GM21447 (cell line): ENCODE results near the gene CIAO3.
"Not testable (repeated sequence)": the region's sequence is repeated elsewhere in the genome, so short reads cannot be mapped to it uniquely, and the experiment has no call there.

Experiments
- ATAC-seq: cut with Tn5 transposase; IDR thresholded peaks from one replicate; pipeline ENCODE4 v1.9.1; 2021; ENCODE audit not compliant: unreplicated experiment

Gene CIAO3

DNA sequence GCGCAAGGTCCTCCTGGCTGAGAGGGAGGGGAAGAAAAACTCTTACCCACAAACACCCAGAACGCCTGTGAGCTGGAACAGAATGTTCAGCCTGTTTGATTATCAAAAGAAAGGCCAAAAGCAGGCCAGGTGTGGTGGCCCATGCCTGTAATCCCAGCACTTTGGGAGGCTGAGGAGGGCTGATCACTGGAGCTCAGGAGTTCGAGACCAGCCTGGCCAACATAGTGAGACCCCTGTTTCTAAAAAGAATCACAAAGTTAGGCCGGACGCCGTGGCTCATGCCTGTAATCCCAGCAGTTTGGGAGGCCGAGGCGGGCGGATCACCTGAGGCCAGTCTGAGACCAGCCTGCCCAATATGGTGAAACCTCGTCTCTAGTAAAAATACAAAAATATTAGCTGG is 35.5 kb upstream of the CIAO3 start:
- not testable (repeated sequence) for ATAC-seq

DNA sequence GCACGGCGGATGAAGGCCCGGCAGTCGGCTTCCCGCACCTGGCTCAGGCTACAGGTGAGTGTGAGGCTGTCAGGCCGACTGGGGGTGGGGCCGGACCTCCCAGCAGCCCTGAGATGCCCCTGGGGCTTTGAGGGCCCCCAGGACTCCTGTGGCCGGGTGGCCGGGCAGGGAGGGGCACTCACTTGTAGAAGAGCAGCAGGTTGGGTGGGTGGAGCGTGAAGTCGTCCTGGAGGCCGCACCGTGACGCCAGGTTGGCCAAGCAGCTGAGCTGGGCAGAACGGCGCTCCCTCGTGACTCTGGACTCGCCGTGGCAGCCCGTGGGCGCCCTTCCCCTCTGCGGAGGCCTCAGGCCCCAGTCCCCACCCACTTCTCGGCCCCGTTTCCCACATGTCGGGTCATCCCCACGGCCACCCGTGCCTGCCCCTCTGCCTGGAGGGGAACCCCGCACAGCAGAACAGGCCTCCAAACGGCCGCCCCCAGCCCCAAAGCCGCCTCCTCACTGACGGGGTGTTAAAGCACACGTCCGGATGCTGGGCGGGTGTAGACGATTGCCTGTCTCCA is 34.5 kb upstream of the CIAO3 start:
- ATAC-seq: no peak

DNA sequence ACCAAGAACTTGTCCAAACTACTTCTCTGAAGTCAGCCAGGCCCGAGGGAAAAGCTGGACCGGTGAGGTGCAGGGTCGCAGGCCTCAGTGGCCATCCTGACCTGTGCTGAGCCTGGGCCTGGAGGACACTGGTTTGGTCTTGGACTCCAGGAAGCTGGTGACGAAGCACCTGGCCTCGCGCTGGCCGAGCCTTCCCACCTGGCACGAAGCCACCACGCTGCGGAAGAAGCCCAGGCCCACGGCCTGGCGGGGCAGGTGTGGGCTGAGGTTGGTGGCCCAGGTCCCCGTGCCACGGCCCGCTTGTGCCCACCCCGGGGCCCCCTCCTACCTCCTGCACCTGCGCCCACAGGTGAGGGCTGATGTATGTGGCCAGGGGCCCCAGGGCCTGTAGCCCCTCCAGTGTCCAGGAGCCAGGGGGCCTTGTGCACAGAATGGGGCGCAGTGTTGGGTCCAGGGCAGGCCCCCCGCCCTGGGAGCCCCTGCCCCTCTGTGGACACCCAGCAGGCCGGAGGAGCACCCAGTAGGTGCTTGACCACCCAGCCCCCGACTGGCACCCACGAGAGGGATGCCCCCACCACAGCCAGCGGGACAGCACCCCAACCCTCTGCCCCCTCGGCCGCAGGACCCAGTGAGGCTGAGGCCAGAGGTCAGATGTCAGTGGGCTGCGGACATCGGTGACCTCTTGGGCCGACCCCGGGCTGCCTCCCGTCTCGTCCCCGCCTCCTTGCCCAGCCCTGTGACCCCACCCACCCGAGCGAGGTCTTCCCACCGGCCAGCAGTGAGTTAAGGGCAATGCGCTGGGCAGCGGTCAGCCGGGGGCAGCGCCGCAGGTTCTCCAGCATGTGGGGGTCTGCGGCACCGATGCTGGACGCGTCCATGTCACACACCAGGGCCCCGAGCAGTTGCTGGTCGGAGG is 33.5 kb upstream of the CIAO3 start:
- ATAC-seq: no peak

DNA sequence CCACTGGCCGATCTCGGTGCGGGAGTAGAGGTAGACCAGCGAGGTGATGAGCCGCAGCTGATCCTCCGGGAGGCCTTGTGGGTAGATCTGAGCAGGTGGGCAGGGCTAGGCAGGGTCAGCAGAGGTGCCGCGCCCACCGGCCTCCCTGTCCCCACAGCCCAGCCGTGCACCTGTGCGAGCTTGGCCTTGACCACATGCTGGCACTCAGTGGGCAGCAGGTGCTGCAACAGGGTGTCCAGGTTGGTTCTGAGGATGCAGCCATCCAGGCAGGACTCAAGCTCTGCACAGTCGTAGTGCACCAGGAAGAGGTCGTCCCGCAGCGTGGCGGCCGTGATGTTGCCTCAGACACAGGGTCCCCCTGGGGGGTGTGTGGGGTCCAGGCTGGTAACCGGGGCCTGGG is 32.2 kb upstream of the CIAO3 start:
- ATAC-seq: no peak

DNA sequence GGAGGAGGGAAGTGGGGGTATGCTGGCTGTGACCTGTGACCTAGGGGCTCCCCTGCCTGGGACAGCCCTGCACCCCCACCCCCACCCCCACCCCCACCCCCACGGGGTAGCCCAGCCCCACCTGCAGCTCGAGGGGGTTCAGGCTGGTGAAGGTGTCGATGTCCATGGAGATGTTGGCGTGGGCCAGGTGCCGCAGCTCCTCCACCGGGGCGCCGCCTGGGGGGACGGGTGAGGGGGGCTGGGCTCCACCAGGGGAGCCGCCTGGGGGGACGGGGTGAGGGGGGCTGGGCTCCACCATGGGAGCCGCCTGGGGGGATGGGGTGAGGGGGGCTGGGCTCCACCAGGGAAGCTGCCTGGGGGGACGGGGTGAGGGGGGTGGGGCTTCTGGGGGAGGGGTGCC is 29.6 kb upstream of the CIAO3 start:
- no peak for ATAC-seq

DNA sequence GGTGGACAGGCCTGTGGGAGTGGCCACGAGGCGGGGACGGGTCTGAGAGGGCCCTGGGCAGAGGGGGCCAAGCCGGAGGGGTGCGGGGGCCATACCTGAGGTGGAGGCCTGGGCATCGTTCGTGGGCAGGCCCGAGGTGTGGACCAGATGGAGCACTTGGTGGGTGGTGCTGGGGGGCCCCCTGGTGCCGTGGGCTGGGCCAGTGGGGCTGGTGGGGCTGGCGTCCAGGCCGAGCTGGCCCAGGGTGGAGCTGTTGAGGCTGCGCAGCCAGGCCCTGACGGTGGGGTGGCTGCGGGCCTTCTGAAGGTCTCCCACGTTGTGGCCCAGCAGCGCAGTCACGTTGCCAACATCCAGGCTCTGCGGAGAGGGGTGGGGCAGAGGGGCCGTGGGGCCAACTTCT is 29.1 kb upstream of the CIAO3 start:
- ATAC-seq: no peak

DNA sequence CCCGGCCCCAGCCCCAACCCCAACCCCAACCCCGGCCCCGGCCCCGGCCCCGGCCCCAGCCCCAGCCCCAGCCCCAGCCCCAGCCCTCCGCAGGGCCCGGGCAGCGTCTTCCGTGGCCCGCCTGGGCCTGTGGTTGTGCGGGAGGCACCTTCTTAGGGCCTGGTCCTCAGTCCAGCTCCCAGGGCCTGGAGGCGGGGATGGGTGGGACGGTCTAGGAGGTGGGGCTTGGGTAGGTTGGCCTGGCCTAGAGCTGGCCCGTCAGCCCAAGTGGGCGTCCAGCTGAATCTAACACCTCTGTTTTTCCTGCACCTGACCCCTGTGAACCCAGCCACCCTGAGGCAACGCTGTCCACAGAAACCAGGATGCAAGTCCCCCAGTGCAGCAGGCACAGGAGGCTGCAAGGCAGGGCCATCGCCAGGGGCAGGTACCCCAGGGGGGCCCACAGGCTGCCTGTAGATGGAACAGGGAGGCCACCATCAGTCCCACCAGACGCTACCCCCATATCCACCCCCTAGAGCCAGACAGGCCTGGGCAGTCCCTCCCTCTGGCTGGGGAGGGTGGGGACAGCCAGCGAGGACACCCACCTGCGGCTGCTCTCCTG is 28.5 kb upstream of the CIAO3 start:
- no peak for ATAC-seq

DNA sequence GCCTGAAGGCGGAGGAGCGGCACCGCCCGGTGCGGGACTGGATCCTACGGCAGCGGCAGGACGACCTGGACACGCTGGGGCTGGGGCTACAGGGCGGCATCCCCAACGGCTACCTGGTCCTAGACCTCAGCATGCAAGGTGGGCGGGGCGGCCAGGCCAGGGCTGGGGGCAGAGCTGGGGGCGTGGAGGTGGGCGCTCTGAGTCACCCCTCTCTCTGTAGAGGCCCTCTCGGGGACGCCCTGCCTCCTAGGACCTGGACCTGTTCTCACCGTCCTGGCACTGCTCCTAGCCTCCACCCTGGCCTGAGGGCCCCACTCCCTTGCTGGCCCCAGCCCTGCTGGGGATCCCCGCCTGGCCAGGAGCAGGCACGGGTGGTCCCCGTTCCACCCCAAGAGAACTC is 27.6 kb upstream of the CIAO3 start:
- no peak for ATAC-seq

DNA sequence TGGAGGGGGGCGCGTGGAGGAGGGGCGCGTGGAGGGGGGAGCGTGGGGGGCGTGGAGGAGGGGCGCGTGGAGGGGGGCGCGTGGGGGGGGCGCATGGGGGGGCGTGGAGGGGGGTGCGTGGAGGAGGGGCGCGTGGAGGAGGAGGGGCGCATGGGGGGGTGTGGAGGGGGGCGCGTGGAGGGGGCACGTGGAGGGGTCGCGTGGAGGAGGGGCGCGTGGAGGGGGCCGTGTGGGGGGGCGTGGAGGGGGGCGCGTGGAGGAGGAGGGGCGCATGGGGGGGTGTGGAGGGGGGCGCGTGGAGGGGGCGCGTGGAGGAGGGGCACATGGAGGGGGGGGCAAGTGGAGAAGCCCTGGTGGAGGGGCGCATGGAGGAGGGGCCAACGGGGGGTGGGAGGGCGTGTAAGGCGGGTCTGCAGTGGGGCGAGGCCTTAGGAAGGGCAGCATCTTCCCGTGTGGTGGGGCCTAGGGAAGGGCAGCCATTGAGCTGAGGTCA is 27.0 kb upstream of the CIAO3 start:
- ATAC-seq: no peak

DNA sequence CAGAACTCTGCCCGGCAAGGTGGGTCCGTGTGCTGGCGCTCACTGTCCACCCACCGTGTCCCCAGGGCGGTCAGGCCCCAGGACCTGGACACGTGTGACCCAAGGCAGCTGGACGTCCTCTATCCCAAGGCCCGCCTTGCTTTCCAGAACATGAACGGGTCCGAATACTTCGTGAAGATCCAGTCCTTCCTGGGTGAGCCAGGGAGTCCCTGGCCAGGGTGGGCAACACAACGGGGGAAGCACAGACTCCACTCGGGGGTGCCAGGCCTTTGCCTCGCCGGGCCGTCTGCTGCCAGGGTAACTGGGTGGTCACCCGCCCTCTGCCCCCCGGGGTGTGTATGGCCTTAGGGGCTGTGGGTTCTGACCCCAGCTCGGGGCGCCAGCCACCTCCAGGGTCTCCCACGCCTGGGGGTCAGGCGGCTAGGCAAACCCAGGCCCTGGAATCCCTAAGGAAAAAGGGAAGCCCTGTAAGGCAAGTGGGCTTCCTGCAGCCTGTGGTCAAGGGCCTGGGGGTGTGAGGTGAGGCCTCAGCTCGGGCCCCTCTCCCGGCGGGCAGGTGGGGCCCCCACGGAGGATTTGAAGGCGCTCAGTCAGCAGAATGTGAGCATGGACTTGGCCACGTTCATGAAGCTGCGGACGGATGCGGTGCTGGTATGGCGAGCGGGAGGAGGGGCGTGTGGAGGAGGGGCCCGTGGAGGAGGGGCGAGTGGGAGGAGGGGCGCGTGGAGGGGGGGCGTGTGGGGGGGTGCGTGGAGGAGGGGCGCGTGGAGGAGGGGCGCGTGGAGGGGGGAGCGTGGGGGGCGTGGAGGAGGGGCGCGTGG is 26.2 kb upstream of the CIAO3 start:
- ATAC-seq: no peak

DNA sequence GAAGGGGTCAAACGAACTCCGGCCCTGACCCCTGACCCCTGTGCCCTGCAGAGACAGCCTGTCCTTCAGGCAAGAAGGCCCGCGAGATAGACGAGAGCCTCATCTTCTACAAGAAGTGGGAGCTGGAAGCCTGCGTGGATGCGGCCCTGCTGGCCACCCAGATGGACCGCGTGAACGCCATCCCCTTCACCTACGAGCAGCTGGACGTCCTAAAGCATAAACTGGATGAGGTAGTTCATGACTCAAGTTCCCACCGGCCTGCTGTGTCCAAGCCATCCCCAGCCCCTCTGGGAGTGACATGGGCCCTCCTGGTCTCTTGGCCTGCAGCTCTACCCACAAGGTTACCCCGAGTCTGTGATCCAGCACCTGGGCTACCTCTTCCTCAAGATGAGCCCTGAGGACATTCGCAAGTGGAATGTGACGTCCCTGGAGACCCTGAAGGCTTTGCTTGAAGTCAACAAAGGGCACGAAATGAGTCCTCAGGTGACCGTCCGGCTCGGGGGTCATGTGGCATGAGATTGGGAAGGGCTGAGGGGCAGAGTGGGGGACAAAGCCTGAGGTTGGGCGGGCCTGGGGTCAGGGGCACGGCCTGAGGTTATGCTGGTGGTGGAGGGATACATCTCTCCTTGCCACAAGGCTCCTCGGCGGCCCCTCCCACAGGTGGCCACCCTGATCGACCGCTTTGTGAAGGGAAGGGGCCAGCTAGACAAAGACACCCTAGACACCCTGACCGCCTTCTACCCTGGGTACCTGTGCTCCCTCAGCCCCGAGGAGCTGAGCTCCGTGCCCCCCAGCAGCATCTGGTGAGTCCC is 25.4 kb upstream of the CIAO3 start:
- ATAC-seq: no peak

DNA sequence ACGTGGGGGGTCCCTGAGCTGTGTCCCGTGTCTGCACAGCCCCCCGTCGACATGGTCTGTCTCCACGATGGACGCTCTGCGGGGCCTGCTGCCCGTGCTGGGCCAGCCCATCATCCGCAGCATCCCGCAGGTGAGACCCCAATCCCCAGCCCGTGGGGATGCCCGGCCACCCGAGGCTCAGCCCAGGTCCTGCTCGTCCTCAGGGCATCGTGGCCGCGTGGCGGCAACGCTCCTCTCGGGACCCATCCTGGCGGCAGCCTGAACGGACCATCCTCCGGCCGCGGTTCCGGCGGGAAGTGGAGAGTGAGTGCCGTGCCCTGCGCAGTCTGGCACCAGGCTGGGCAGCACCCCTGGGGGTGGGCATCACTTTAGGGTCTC is 24.7 kb upstream of the CIAO3 start:
- no peak for ATAC-seq

DNA sequence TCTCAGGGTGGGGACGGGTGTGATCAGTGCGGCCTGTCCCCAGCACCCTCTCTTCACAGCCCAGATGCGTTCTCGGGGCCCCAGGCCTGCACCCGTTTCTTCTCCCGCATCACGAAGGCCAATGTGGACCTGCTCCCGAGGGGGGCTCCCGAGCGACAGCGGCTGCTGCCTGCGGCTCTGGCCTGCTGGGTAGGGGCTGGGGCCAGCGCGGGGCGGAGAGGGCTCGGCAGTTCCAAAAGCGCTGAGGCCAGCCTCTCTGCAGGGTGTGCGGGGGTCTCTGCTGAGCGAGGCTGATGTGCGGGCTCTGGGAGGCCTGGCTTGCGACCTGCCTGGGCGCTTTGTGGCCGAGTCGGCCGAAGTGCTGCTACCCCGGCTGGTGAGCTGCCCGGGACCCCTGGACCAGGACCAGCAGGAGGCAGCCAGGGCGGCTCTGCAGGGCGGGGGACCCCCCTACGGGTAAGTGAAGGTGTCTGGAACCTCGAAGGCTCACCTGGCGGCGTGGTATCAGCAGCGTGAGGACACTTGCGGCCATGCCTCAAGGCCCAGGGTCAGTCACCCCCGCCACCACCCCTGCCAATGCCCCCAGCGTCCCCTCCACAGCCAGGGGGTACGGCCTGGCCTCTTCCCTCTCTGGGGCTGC is 24.2 kb upstream of the CIAO3 start:
- no peak for ATAC-seq

DNA sequence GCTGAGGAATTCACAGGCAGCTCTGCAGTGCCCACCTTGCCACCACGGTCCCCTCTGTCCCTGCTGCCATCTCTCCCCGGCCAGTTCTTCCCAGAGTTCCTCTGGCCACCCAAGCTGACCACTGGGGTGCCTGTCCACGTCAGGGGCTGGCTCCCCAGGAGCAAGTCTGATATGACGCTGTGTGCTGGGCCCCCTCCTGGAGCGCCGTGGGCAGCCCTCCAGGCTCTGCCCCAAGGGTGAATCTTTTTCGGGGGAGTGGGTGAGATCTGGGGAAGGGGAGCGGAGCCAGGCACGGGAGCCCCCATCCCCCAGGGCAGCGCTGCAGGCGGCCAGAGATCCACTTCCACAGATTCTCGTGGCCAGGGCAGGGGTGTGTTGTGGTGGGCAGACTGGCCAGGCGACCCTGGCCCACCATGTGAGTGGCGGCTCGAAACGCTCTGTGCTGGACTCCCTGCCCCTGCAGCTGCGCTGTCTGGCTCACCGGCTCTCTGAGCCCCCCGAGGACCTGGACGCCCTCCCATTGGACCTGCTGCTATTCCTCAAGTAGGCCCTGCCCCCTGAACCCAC is 23.5 kb upstream of the CIAO3 start:
- no peak for ATAC-seq

DNA sequence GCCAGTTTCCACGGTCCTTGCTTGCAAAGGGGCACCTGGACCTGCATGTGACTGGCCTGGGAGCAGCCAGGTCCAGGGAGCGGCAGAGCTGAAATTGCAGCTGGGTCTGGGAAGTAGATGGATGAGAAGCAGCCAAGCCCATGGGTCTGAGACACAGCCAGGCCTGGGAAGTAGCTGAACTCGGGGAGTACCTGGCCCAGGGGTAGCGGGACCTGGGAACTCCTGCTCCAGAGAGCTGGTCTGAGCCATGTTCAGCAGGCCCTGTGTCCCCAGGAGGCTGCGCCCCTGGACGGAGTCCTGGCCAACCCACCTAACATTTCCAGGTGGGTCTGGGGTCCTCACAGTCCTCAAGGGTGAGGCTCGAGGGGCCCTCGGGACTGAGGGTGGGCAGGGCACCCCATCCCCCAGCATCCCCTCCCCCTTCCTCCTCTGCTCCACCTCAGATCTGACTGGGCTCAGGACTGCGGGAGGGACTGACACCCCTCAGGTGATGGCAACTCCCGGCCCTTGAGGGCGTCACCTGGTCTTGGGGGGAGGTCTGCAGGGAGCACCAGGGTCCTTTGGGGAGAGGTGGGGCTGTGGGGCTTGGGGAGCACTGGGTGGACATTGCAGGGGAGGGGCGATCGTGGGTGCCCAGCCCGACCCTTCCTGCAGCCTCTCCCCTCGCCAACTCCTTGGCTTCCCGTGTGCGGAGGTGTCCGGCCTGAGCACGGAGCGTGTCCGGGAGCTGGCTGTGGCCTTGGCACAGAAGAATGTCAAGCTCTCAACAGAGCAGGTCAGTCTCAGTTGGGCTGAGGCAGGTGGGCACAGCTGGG is 22.8 kb upstream of the CIAO3 start:
- ATAC-seq: no peak

DNA sequence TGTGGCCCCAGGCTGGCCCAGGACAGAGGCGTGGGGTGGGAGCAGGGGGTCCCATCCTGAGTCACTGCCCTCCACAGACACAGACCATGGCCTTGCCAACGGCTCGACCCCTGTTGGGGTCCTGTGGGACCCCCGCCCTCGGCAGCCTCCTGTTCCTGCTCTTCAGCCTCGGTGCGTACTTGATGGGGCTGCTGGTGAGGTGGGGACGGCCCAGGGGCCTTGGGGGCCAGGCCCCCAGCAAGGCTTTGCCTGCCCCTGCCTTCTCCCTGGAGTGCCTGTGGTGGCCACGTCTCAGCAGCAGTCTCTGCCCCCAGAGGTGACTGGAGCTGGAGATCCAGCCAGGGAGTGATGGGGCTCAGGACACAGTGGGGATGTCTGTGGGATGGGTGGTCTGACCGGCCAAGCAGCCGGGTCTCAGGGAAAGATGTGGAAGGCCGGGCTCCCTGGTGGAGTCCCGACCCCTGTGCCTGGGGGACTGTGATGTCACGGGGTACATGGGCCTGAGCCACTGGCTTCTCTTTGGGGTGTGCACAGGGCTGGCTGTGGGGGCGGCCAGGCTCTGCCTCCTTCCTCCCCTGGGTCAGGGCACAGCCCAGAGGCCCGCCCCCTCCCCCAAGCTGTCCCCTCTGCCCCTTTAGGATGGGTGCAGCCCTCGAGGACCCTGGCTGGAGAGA is 21.9 kb upstream of the CIAO3 start:
- ATAC-seq: no peak

DNA sequence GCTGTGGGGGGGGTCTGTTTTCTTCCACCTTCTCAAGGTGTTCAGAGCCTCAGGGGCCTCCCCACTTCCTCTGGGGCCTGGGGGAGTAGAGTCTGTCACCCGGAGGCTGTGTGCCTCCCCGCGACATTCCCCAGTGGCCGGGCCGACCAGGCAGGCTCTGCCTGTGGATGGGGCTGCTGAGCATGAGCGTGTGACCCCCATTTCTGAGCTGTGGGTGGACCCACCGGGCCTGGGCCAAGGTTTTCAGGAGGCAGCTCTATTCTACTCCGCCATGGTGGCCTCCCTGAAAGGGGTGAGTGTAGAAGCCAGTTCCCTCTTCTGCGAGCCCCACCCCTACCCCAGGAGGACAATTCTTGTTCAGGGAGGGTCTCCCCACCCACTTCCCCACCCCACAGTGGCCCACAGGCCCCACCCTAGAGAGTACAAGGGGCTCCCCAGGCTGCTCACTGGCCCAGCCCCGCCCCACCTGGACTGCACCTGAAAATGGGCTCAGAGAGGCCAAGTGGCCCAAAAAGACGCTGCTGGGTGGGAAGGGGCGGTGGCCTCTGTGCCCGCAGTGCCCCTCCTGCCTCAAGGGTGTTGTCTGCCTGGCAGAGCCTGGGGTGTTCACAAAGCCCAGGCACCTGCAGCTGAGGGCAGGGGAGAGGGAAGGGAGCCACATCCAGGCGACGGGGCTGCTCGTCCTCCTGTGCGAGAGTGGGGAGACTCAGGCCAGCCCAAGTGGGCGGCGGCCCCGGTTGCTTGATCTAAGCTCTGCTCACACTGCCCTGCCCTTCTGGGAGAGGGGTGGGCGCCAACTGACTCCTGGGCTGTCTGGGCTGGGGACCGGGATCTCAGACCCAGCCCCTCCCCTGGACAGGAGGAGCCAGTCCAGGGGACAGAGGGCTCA is 21.1 kb upstream of the CIAO3 start:
- ATAC-seq: no peak
